Gastrocnemius medialis (tissue), 4 donors: ENCODE data around the gene ESF1.

Experiments used
- CTCF ChIP-seq, 5 experiments: fragments of 450-650 bp in 3 of 5; fragments of 200-600 bp in 2 of 5; sonication (generic) in 2 of 5; IDR thresholded peaks in 4 of 5; conservative IDR thresholded peaks in 1 of 5; 1 replicate in 4 of 5; 2 replicates in 1 of 5; pipeline ENCODE4 v1.5.1; 2016 to 2019; ENCODE audit warnings: antibody characterized with exemption in 5 of 5, mild to moderate bottlenecking in 3 of 5, moderate library complexity in 3 of 5
- POLR2A ChIP-seq, 2 donors: fragments of 450-650 bp; IDR thresholded peaks; one replicate each; pipeline ENCODE4 v1.6.1; 2017; ENCODE audit warnings: antibody characterized with exemption in 2 of 2, mild to moderate bottlenecking in 2 of 2, moderate library complexity in 2 of 2

- TF ChIP-seq CTCF (IDR thresholded peaks at IDR 0.05 in 4 of 5, conservative IDR thresholded peaks at IDR 0.05 in 1 of 5) (no peak), POLR2A (IDR thresholded peaks at IDR 0.05) (no peak)
These were observed 81.5 kb downstream of the ESF1 start for GRCh38 chr20:13703265-13703664.
